Activated T-cell treated with anti-CD3 and anti-CD28 coated beads, Interleukin-2, amount 50 U/mL, for 72 hours (primary cell): ENCODE measurements around the gene FGF12. TPM values are rescaled to one million over a fixed set of nuclear protein-coding genes. Genes with fewer than 3 reads are reported as not detected.

Experiments
- ATAC-seq, 2 donors: fragments of 150-1000 bp; cut with Tn5 transposase; replicated peaks in 1 of 2; 2 replicates each; pipeline ENCODE4 v1.10.0; 2021; ENCODE audit warnings: moderate library complexity in 2 of 2, mild to moderate bottlenecking in 1 of 2
- DNase-seq, 2 donors: peaks; one replicate each; pipeline ENCODE4 v3.0.0; 2021 to 2022; ENCODE audit warnings: mixed read lengths in 1 of 2
- H3K27ac Mint-ChIP-seq: one replicate; pipeline ENCODE4 v1.8.0; 2022; ENCODE audit warnings: mild to moderate bottlenecking, moderate library complexity, mixed read lengths
- H3K27me3 Mint-ChIP-seq: one replicate; pipeline ENCODE4 v1.8.0; 2022; ENCODE audit warnings: low read depth, mixed read lengths
- H3K36me3 Mint-ChIP-seq, 2 donors: one replicate each; pipeline ENCODE4 v1.8.0; 2022; ENCODE audit warnings: mixed read lengths in 2 of 2, mild to moderate bottlenecking in 1 of 2; ENCODE audit not compliant: insufficient read depth in 2 of 2
- H3K4me1 Mint-ChIP-seq: one replicate; pipeline ENCODE4 v1.8.0; 2022; ENCODE audit warnings: low read depth, mixed read lengths
- H3K4me3 Mint-ChIP-seq, 2 donors: one replicate each; pipeline ENCODE4 v1.8.0; 2022; ENCODE audit warnings: mild to moderate bottlenecking in 2 of 2, mixed read lengths in 2 of 2, moderate library complexity in 2 of 2
- H3K9me3 Mint-ChIP-seq, 2 donors: one replicate each; pipeline ENCODE4 v1.8.0; 2022; ENCODE audit warnings: mixed read lengths in 2 of 2
- total RNA-seq, 2 donors: library from RNA; stranded (reverse); gene quantifications; one replicate each; pipeline ENCODE4 v1.2.3, GENCODE V29; 2022

Gene FGF12
- total RNA-seq, 2 donors from 2014 or later: not detected

DNA sequence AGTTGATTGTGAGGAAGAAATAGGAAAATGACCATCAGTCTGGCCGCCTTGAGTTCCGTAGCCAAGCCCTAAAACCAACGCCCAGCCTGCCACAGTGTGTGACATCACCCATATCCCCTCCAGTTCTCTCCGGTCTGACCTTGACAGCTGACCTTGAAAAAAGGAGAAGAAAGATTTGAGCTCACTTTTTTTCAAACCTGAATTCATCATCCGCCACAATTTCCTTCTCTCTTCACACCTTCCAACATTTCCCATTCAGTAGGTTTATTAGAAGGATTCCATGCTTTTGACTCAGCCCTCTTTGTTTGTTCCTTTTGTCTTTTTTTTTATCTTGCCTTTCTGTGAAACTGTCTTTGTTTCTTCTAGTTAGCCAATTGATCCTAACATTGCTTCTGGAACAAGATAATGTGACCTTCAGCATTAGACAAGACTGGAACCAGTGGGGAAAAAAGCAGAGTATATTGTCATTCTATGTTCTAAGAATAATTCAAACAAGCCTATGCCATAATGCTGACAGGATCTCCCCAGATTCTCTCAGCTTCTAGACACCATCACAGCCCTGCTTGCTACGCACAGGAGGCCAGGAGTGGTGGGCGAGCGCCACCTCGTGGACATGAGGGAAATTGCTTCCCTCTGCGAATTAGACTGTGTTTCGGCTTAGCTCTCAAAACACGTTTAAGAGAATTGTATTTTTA lies 283.1 kb downstream of the FGF12 start:
- H3K27me3 Mint-ChIP-seq: peaks cover 29% of the 10 kb centered on the region
- peak; percentile 69 to 70 for ATAC-seq
- no peaks in the 10 kb centered on the region for H3K9me3 Mint-ChIP-seq
- H3K4me3 Mint-ChIP-seq: no peak overlapping the region
- DNase-seq: peak; percentile 37 to 68
- no peaks in the 10 kb centered on the region for H3K36me3 Mint-ChIP-seq
- H3K27ac Mint-ChIP-seq: no peak overlapping the region
- H3K4me1 Mint-ChIP-seq: no peaks in the 10 kb centered on the region

DNA sequence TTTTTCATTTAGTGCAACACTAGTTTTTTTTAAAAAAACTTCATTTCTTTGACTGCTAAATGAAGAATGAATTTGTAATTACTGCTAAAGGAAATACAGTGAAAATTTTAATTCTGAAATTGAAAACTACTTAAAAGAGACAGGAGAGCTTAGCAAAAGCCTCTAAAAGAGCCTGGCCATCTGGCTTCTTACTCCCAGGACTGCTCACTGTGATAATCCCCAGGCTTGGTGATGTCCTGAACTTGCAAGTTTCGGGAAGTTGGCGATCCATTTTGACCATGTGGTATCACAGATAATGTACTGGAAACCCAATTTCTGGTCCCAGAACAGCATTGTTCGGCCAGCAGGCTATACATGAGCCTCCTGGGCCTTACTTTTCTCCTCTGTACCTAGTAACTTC lies 292.1 kb downstream of the FGF12 start:
- ATAC-seq: no peak
- H3K27ac Mint-ChIP-seq: no peak overlapping the region
- no peaks in the 10 kb centered on the region for H3K9me3 Mint-ChIP-seq
- no peaks in the 10 kb centered on the region for H3K36me3 Mint-ChIP-seq
- H3K4me1 Mint-ChIP-seq: no peaks in the 10 kb centered on the region
- DNase-seq: no peak
- H3K27me3 Mint-ChIP-seq: peaks cover 10% of the 10 kb centered on the region
- no peak overlapping the region for H3K4me3 Mint-ChIP-seq

DNA sequence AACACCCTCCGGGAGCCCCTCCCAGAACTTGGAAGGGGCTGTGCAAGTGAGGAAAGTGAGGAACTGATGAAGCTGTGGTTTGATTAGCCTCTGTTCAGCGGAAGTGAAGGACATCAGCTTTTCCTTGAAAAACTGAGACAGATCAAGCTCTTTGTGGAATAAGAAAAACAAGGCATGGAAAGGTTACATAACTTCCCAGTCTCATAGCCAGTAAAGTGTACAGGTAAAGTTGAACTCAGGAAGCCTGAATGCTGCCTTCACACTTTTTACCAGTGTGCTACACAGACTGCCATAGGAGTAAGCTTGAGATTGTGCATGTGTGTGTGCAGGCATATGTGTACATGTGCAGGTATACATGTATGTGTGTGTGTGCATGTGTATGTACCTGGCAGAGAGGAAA lies 293.2 kb downstream of the FGF12 start:
- Mint-ChIP-seq H3K9me3 (no peaks in the 10 kb centered on the region), H3K27me3 (peaks cover 10% of the 10 kb centered on the region), H3K4me1 (no peaks in the 10 kb centered on the region), H3K4me3 (no peak overlapping the region), H3K27ac (no peak overlapping the region), H3K36me3 (no peaks in the 10 kb centered on the region)
- DNase-seq: no peak
- no peak for ATAC-seq

DNA sequence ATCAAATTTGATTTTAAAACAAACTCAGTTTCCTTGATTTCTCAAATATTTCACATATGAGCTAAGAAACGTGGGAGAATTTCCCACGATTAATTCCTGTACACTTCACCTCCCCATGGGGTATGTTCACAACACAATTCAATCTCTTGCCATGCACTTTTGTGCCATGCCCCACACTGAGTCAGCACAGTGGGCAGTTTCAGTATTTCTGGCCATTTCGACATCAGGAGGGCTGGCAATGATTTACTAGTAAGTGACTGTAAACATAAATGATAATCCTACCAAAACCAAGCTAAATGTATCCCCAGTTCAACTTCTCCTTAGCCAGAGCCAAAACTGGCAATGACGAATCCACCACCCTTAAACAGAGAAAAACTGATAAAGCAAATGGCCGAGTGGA lies 293.6 kb downstream of the FGF12 start:
- peaks cover 10% of the 10 kb centered on the region for H3K27me3 Mint-ChIP-seq
- no peaks in the 10 kb centered on the region for H3K36me3 Mint-ChIP-seq
- no peaks in the 10 kb centered on the region for H3K9me3 Mint-ChIP-seq
- no peak overlapping the region for H3K27ac Mint-ChIP-seq
- DNase-seq (no peak), ATAC-seq (no peak)
- H3K4me1 Mint-ChIP-seq: no peaks in the 10 kb centered on the region
- no peak overlapping the region for H3K4me3 Mint-ChIP-seq

DNA sequence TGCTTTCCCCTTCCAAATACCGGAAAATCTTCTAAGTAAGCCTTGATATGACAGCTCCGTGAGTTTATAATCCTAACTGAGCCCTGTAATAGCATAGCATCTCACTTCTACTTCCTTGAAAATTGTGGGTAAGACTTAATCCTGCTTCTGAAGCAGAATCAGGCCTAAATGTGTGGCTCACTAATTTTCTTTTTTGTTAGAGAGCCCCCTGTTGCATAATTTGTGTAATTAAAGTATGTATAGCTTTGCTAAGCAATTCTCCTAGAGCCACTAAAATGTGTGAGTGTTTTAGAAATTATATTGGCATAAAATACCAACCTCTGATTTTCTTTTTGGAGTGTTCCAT lies 304.4 kb downstream of the FGF12 start:
- no peak for ATAC-seq
- H3K9me3 Mint-ChIP-seq: no peaks in the 10 kb centered on the region

DNA sequence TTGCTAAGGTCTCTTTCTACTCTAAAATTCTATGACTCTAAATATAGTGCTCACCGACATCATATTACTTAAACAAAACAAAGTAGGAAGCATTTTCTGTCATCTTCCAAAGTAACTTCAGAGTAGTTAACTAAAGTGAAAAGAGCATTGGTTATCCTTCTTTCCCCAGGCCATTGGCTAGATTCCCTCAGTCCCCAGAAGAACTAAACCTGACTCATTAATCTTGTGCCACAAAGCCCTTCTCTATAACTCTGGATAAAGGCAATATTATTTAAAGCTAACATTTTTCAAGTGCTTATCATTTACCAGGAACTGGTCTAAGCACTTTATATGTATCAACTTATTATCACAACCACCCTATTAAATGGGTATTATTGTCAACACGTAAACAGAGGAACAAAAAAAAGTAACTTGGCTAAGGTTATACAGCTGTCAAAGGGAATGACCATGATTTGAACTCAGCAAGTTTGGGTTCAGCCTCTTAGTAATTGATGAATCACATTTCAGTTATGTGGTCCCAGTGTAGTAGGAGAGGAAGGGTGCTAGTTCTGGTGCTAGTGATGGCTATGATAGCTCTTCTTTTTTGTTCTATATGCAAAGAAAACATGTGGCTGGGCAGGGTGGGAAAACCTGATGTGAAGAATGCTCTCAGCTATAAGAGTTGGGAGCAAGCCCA lies 304.9 kb downstream of the FGF12 start:
- no peaks in the 10 kb centered on the region for H3K4me1 Mint-ChIP-seq
- no peak overlapping the region for H3K4me3 Mint-ChIP-seq
- no peaks in the 10 kb centered on the region for H3K27me3 Mint-ChIP-seq
- no peaks in the 10 kb centered on the region for H3K36me3 Mint-ChIP-seq
- ATAC-seq (no peak), DNase-seq (no peak)
- H3K27ac Mint-ChIP-seq: no peak overlapping the region
- no peaks in the 10 kb centered on the region for H3K9me3 Mint-ChIP-seq

More for the DNA sequence above, 304.4 kb downstream of the FGF12 start:
- Mint-ChIP-seq H3K4me3 (no peak overlapping the region), H3K36me3 (no peaks in the 10 kb centered on the region), H3K27ac (no peak overlapping the region), H3K27me3 (peaks cover 2% of the 10 kb centered on the region), H3K4me1 (no peaks in the 10 kb centered on the region)
- no peak for DNase-seq

DNA sequence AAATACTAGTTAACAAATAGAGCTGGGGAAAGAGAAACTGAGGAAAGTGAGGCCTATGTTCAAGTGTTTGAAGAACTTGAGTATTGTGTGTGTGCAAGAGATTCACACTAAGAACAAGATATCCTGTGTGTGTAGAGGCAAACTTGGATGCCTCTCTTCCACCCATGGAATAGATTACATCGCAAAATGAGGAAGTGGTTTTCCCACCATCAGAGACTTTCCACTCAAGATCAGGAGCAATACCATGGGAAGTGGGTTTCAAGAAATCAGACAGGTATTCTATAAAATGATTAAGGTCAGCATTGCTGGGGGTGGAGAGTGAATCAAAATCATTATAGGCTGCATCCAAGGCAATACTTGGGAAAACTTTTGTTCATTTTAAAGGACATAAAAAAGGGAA lies 308.0 kb downstream of the FGF12 start:
- H3K27ac Mint-ChIP-seq: no peak overlapping the region
- ATAC-seq (no peak), DNase-seq (no peak)
- H3K9me3 Mint-ChIP-seq: no peaks in the 10 kb centered on the region
- H3K27me3 Mint-ChIP-seq: peaks cover 16% of the 10 kb centered on the region
- no peak overlapping the region for H3K4me3 Mint-ChIP-seq
- H3K36me3 Mint-ChIP-seq: no peaks in the 10 kb centered on the region
- no peaks in the 10 kb centered on the region for H3K4me1 Mint-ChIP-seq

DNA sequence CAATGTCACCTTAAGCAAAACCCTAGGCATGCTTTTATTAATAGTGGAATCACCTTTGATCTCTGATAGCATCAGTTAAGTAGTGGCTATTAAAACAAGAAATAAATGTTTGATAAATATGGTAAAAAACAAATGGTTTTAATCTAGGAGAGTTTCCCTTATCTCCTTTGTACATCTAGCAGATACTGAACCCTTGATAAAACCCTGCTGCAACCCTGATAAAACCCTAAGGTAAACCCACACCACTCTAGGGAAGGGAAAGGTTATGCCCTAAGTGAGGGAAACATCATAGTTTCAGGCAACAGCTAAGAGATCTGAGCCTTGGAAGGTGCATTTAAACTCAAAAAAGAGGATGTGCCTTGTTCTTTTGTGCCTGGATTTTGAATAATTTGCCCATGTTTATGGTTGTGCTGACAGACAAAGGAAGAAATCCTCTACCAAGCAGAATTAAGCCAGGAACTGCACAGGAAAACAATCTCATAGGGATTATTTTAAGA lies 309.7 kb downstream of the FGF12 start:
- Mint-ChIP-seq H3K9me3 (no peaks in the 10 kb centered on the region), H3K27me3 (peaks cover 20% of the 10 kb centered on the region), H3K4me3 (no peak overlapping the region), H3K36me3 (no peaks in the 10 kb centered on the region), H3K27ac (no peak overlapping the region), H3K4me1 (no peaks in the 10 kb centered on the region)
- DNase-seq (no peak), ATAC-seq (no peak)

DNA sequence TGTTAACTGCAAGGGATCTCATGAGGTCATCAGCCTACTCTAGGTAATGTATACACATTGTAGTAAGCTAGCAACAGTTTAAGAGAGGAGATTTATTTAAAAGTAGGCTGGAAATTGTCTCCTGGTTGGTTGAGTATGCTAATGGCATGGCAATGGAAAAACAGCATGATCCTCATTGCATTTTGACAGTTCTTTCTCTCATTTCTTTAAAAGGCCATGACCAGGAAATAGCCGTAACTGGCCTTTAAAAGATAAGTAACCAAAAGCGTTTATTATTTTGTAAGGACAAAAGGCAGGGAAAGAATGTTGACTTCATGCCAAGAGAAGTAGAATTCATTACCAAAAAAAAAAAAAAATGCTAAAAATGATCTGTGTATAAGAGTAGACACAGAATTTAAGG lies 310.3 kb downstream of the FGF12 start:
- ATAC-seq (no peak), DNase-seq (no peak)

DNA sequence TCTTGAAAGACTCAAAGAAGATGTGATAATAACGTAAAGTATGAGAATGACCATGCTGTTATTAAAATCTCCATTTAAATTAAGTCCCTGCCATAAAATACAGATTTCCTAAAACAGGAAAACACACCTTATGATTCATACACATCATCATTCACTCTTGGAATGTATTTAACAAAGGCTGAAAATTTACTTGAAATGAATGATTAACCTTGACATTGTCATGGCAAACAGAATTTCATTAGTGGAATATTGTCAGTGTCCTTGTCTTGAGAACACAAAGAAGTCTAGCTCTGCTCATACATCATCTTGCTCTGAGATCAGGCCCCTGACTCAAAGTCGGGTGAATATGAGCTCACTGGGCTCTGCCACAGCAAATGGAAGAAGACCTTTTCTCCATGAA lies 313.9 kb downstream of the FGF12 start:
- Mint-ChIP-seq H3K36me3 (no peaks in the 10 kb centered on the region), H3K9me3 (no peaks in the 10 kb centered on the region), H3K4me1 (no peaks in the 10 kb centered on the region), H3K4me3 (no peak overlapping the region), H3K27ac (no peak overlapping the region), H3K27me3 (peaks cover 49% of the 10 kb centered on the region)
- DNase-seq: no peak
- ATAC-seq: no peak

More for the DNA sequence above, 310.3 kb downstream of the FGF12 start:
- no peaks in the 10 kb centered on the region for H3K9me3 Mint-ChIP-seq
- no peak overlapping the region for H3K4me3 Mint-ChIP-seq
- H3K27ac Mint-ChIP-seq: no peak overlapping the region
- no peaks in the 10 kb centered on the region for H3K36me3 Mint-ChIP-seq
- peaks cover 24% of the 10 kb centered on the region for H3K27me3 Mint-ChIP-seq
- H3K4me1 Mint-ChIP-seq: no peaks in the 10 kb centered on the region

DNA sequence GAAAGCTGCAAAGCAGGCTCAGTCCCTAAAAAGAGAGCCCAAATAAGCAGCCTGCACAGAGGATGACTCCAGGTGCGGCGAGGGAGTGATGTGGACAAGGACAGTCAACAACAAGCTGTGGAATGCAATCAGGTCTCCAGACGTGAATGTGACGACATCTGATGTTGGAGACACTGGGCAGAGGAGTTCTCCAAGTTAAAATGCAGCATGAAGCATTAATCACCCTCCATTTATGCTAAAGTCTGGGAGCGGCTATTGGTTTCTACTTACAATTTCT lies 316.7 kb downstream of the FGF12 start:
- DNase-seq: no peak
- no peak for ATAC-seq
- Mint-ChIP-seq H3K9me3 (no peaks in the 10 kb centered on the region), H3K4me1 (no peaks in the 10 kb centered on the region), H3K36me3 (peaks cover 0 to 3% of the 10 kb centered on the region in 2 donors), H3K27ac (no peak overlapping the region), H3K4me3 (no peak overlapping the region), H3K27me3 (peaks cover 62% of the 10 kb centered on the region)

DNA sequence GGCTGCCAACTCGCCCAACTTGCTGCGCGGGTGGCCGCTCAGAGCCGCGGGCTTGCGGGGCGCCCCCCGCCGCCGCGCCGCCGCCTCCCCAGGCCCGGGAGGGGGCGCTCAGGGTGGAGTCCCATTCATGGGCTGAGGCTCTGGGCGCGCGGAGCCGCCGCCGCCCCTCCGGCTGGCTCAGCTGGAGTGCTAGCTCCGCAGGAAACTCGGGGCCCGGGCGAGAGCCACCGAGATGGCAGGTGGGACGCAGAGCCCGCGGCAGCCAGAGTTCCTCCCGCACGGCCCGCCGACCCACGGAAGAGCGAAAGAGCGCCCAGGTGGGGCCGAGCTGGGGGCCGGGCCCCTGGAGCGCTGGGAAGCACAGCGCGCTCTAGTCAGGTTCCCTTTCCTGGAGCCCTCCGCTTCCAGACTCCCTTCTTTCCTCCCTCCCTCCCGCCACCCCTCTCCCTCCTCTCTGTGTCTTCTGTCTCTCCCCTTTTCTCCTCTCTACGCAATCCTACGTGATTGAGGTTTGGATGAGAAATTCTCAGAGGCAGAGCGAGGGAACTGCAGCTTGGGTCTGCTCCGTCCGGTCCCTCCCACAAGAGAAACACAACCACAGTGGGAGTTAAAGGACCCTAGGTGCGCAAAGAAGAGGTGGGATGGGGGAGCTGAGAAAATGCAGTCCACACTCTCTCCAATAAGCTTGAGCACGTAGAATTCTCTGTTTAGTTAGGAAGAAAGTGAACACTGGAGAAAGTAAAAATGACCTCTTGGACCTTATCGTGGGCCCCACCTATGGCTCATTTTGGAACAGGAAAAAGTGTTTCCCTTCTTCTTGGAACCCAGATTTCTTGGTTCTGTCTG lies 317.3 kb downstream of the FGF12 start:
- peak in 1 of 2 donors; percentile 5 for ATAC-seq
- H3K27ac Mint-ChIP-seq: no peak overlapping the region
- H3K27me3 Mint-ChIP-seq: peaks cover 62% of the 10 kb centered on the region
- H3K4me1 Mint-ChIP-seq: no peaks in the 10 kb centered on the region
- no peak overlapping the region for H3K4me3 Mint-ChIP-seq
- DNase-seq: no peak
- H3K9me3 Mint-ChIP-seq: no peaks in the 10 kb centered on the region
- H3K36me3 Mint-ChIP-seq: peaks cover 0 to 3% of the 10 kb centered on the region in 2 donors

DNA sequence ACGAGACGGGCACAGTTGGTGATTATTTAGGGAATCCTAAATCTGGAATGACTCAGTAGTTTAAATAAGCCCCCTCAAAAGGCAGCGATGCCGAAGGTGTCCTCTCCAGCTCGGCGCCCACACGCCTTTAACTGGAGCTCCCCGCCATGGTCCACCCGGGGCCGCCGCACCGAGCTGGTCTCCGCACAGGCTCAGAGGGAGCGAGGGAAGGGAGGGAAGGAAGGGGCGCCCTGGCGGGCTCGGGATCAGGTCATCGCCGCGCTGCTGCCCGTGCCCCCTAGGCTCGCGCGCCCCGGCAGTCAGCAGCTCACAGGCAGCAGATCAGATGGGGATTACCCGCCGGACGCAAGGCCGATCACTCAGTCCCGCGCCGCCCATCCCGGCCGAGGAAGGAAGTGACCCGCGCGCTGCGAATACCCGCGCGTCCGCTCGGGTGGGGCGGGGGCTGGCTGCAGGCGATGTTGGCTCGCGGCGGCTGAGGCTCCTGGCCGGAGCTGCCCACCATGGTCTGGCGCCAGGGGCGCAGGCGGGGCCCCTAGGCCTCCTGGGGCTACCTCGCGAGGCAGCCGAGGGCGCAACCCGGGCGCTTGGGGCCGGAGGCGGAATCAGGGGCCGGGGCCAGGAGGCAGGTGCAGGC lies 318.0 kb downstream of the FGF12 start:
- H3K4me1 Mint-ChIP-seq: no peaks in the 10 kb centered on the region
- peaks cover 0 to 3% of the 10 kb centered on the region in 2 donors for H3K36me3 Mint-ChIP-seq
- H3K27ac Mint-ChIP-seq: no peak overlapping the region
- ATAC-seq: peak; percentile 25 to 31
- H3K4me3 Mint-ChIP-seq: peak overlapping the region; percentile 43 to 49
- peak in 1 of 2 donors; percentile 2 for DNase-seq
- peaks cover 57% of the 10 kb centered on the region for H3K27me3 Mint-ChIP-seq
- H3K9me3 Mint-ChIP-seq: no peaks in the 10 kb centered on the region
